DOHH2 (cell line): ENCODE data around the gene STARD3.

ENCODE experiments used
- H3F3A ChIP-seq: fragments of 200-600 bp; sonication (generic), shearing (Covaris generic); 2 replicates; pipeline ENCODE4 v1.6.0; 2016; ENCODE audit warnings: antibody characterized with exemption, mild to moderate bottlenecking; ENCODE audit not compliant: control insufficient read depth, insufficient read depth
- H3K27ac ChIP-seq: fragments of 200-600 bp; sonication (generic); 2 replicates; pipeline ENCODE4 v1.5.1; 2014; ENCODE audit warnings: low read depth, mild to moderate bottlenecking, low read length, moderate library complexity
- H3K27me3 ChIP-seq: fragments of 200-600 bp; sonication (generic); 2 replicates; pipeline ENCODE4 v1.6.1; 2014; ENCODE audit warnings: mild to moderate bottlenecking, low read length, mixed read lengths; ENCODE audit not compliant: control insufficient read depth
- H3K36me3 ChIP-seq: fragments of 200-600 bp; sonication (generic); 2 replicates; pipeline ENCODE4 v1.6.1; 2014; ENCODE audit warnings: mild to moderate bottlenecking, low read length, moderate library complexity, mixed read lengths; ENCODE audit not compliant: control insufficient read depth
- H3K4me1 ChIP-seq: fragments of 200-600 bp; sonication (generic); 2 replicates; pipeline ENCODE4 v1.6.1; 2014; ENCODE audit warnings: mild to moderate bottlenecking, low read length, mixed read lengths; ENCODE audit not compliant: control insufficient read depth
- H3K4me2 ChIP-seq: fragments of 200-600 bp; sonication (generic); 2 replicates; pipeline ENCODE4 v1.6.0; 2014; ENCODE audit warnings: mild to moderate bottlenecking, low read length, moderate library complexity
- H3K4me3 ChIP-seq: fragments of 200-600 bp; sonication (generic); 2 replicates; pipeline ENCODE4 v1.5.1; 2014; ENCODE audit warnings: mild to moderate bottlenecking, low read length, mixed read lengths
- H3K79me2 ChIP-seq: fragments of 200-600 bp; sonication (generic); 2 replicates; pipeline ENCODE4 v1.6.1; 2014; ENCODE audit warnings: mild to moderate bottlenecking, low read length, mixed read lengths; ENCODE audit not compliant: control insufficient read depth
- H3K9me2 ChIP-seq: fragments of 200-600 bp; sonication (generic); replicated peaks from 2 replicates; pipeline ENCODE4 v1.6.1; 2014; ENCODE audit warnings: mild to moderate bottlenecking, low read length, mixed read lengths; ENCODE audit not compliant: control insufficient read depth
- H3K9me3 ChIP-seq: fragments of 200-600 bp; sonication (generic); 2 replicates; pipeline ENCODE4 v1.6.1; 2014; ENCODE audit warnings: antibody characterized with exemption, low read length, mixed read lengths; ENCODE audit not compliant: control insufficient read depth, insufficient read depth
- H4K20me1 ChIP-seq: fragments of 200-600 bp; sonication (generic); 2 replicates; pipeline ENCODE4 v1.6.0; 2014; ENCODE audit warnings: low read depth, mild to moderate bottlenecking, antibody characterized with exemption, low read length, moderate library complexity; ENCODE audit not compliant: control insufficient read depth, insufficient read depth
- EZH2phosphoT487 ChIP-seq: fragments of 200-600 bp; sonication (generic); IDR thresholded peaks from 2 replicates; pipeline ENCODE4 v1.6.1; 2017; ENCODE audit warnings: borderline replicate concordance, mild to moderate bottlenecking, antibody characterized with exemption, low read length, moderate library complexity, mixed read lengths
- TF ChIP-seq, protein P1 (sequence below): fragments of 200-600 bp; sonication (generic); IDR thresholded peaks from one replicate; pipeline ENCODE4 v1.5.1; 2014; ENCODE audit warnings: antibody characterized with exemption, mild to moderate bottlenecking, low read depth, low read length; ENCODE audit not compliant: poor library complexity, severe bottlenecking

The STARD3 gene

DNA sequence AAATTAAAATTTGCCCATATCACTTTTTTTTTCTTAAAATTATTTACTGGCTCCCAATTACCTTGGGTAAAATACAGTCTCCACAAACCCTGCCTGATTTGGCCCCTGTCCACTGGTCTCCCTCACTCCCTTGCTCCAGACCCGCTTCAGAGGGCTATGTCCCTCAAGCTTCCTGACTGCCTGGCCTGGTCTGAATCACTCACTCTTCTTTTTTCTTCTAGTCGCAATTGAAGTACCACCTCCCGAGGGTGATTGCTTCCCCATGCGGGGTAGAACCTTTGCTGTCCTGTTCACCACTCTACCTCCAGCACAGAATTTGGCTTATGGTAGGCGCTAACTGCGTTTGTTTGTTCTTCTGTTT, 51.5 kb downstream of the STARD3 start:
- Histone ChIP-seq H3K36me3 (no peaks in the 10 kb centered on the region), H3K27me3 (no peaks in the 10 kb centered on the region), H3K4me3 (peak overlapping the region; percentile 80), H3K4me2 (peak overlapping the region; percentile 87), H3K9me3 (no peaks in the 10 kb centered on the region), H4K20me1 (no peaks in the 10 kb centered on the region), H3K9me2 (no peaks in the 10 kb centered on the region), H3F3A (peaks cover 9% of the 10 kb centered on the region), H3K4me1 (peaks cover 19% of the 10 kb centered on the region), H3K79me2 (peaks cover 3% of the 10 kb centered on the region; the same call in 1 of the 2 replicates), H3K27ac (peak overlapping the region; percentile 74)
- no peak for TF ChIP-seq EZH2phosphoT487
- TF ChIP-seq, protein P1, sequence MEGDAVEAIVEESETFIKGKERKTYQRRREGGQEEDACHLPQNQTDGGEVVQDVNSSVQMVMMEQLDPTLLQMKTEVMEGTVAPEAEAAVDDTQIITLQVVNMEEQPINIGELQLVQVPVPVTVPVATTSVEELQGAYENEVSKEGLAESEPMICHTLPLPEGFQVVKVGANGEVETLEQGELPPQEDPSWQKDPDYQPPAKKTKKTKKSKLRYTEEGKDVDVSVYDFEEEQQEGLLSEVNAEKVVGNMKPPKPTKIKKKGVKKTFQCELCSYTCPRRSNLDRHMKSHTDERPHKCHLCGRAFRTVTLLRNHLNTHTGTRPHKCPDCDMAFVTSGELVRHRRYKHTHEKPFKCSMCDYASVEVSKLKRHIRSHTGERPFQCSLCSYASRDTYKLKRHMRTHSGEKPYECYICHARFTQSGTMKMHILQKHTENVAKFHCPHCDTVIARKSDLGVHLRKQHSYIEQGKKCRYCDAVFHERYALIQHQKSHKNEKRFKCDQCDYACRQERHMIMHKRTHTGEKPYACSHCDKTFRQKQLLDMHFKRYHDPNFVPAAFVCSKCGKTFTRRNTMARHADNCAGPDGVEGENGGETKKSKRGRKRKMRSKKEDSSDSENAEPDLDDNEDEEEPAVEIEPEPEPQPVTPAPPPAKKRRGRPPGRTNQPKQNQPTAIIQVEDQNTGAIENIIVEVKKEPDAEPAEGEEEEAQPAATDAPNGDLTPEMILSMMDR, result no peak

DNA sequence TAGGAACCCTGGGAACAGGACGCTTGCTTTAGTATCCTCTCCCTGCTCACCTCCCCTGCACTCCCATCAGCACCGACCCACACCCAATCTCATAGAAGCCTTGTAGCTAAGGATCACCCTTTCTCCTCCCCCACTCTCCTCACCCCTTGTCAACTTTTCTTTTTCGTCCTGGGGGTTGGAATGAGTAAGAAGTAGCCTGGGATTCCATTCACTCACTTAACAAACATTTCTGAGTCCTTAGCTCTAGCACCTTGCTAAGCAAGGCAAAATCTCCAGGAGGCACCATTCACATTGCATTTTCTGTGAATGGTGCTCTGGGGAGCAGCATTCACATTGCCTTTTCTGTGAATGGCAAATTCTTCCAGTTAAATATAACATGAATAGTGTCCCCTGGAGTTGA, 52.0 kb downstream of the STARD3 start:
- Histone ChIP-seq H3K9me2 (no peaks in the 10 kb centered on the region), H3K9me3 (no peaks in the 10 kb centered on the region), H3K79me2 (peaks cover 3% of the 10 kb centered on the region; the same call in 1 of the 2 replicates), H3K27me3 (no peaks in the 10 kb centered on the region), H3K4me3 (peak overlapping the region; percentile 80), H4K20me1 (no peaks in the 10 kb centered on the region), H3K4me1 (peaks cover 19% of the 10 kb centered on the region), H3K27ac (peak overlapping the region; percentile 74), H3K4me2 (peak overlapping the region; percentile 87), H3F3A (peaks cover 9% of the 10 kb centered on the region), H3K36me3 (no peaks in the 10 kb centered on the region)
- TF ChIP-seq, protein P1, result no peak
- no peak for TF ChIP-seq EZH2phosphoT487

GRCh38 chr17:39694593-39694992, 57.6 kb downstream of the STARD3 start:
- H3K4me3 ChIP-seq, result no peak overlapping the region
- H3K4me1 ChIP-seq, result no peaks in the 10 kb centered on the region
- no peak for TF ChIP-seq EZH2phosphoT487
- TF ChIP-seq, protein P1, result no peak
- H3K36me3 ChIP-seq, result no peaks in the 10 kb centered on the region
- no peaks in the 10 kb centered on the region for H3K9me2 ChIP-seq
- H3K27ac ChIP-seq, result no peak overlapping the region
- no peaks in the 10 kb centered on the region for H3K27me3 ChIP-seq
- H3F3A ChIP-seq, result no peaks in the 10 kb centered on the region
- no peak overlapping the region for H3K4me2 ChIP-seq
- H3K9me3 ChIP-seq, result no peaks in the 10 kb centered on the region
- H4K20me1 ChIP-seq, result no peaks in the 10 kb centered on the region
- H3K79me2 ChIP-seq, result no peaks in the 10 kb centered on the region

DNA sequence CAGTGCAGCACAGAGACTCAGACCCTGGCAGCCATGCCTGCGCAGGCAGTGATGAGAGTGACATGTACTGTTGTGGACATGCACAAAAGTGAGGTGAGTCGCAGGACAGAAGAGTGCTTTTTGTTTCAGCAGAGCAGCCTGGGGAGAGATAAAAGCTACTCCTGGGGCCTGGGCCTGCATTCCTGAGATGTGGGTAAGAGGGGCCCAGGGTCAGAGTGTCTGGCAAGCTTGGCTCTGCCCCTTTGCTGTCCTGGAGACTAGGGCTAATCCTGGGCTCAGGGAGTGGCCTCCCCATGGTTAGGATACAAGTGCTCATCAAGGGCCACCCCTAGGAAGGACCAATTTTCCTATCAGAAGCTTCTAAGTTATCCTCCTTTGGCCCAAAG, 58.1 kb downstream of the STARD3 start:
- Histone ChIP-seq H3K27me3 (no peaks in the 10 kb centered on the region), H3K9me3 (no peaks in the 10 kb centered on the region), H3K4me2 (no peak overlapping the region), H3K79me2 (no peaks in the 10 kb centered on the region), H3K36me3 (no peaks in the 10 kb centered on the region), H3K4me3 (no peak overlapping the region), H4K20me1 (no peaks in the 10 kb centered on the region), H3K9me2 (no peaks in the 10 kb centered on the region), H3F3A (no peaks in the 10 kb centered on the region), H3K4me1 (no peaks in the 10 kb centered on the region), H3K27ac (no peak overlapping the region)
- TF ChIP-seq, protein P1, result no peak
- no peak for TF ChIP-seq EZH2phosphoT487
